ENCODE measurements around the gene TFF3.

The TFF3 gene

DNA sequence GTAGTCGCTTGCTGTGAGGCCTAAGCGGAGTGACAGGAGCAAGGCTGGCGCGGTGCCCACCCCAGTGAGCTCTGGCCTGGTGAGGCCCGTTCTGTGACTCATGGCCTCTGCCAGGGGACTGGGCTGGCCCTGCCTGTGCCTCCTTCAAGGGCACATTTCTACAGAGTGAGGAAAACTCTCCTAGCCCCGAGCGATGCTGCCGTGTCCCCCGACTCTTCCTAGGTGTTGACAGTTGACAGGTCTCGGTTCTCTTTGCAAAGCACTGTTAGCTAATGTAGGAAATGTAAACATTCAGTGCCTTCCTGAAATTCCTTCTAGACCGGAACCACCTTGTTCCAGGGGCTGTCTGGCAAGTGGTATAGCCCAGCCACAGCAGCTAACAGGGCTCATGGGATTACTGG lies 52.4 kb downstream of the TFF3 start:
- no peaks in the 10 kb centered on the region for H3K36me3 ChIP-seq (ENCODE audit: control insufficient read depth in 5 of 5, insufficient read depth in 5 of 5, low read length in 5 of 5)
- peak overlapping the region; percentile 81 for H3K27ac ChIP-seq (ENCODE audit: low read depth, low read length)
- H3K9ac ChIP-seq (ENCODE audit: low read length in 5 of 5) = peak overlapping the region in 1 of 5 donors; percentile 63
- no peaks in the 10 kb centered on the region for H3K9me3 ChIP-seq (ENCODE audit: control insufficient read depth in 5 of 5, low read length in 5 of 5)
- H3K4me3 ChIP-seq (ENCODE audit: low read depth in 1 of 5, low read length in 5 of 5) = peak overlapping the region in 1 of 5 donors; percentile 11
- peaks cover 0 to 13% (median 3%) of the 10 kb centered on the region in 5 donors for H3K27me3 ChIP-seq (ENCODE audit: control insufficient read depth in 5 of 5, insufficient read depth in 4 of 5, low read length in 5 of 5)
- H3K4me1 ChIP-seq (ENCODE audit: control insufficient read depth in 5 of 5, insufficient read depth in 5 of 5, low read length in 5 of 5) = peaks cover 8 to 63% (median 40%) of the 10 kb centered on the region in 5 donors

DNA sequence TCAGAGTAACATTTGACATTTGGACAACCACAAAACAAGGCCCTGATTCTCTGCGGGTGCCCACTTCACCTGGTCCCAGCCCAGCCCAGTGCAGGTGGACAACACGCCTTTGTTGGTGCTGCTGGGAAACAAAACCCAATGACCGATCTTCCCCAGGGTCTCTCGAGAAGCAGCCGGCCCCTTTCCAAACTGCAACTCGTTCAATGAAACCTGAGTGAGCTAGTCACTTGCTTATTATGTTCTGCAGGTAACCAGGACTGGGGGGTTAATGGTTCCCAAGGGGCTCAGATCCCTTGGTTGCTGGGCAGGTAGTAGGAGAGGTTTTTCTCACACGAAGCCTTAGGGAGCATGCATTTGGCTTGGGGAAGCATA lies 53.4 kb downstream of the TFF3 start:
- Histone ChIP-seq H3K9ac (ENCODE audit: low read length in 5 of 5) (no peak overlapping the region), H3K27ac (ENCODE audit: low read depth, low read length) (peak overlapping the region; percentile 81)

More for the DNA sequence above, 53.4 kb downstream of the TFF3 start:
- Histone ChIP-seq H3K4me3 (ENCODE audit: low read depth in 1 of 5, low read length in 5 of 5) (no peak overlapping the region), H3K4me1 (ENCODE audit: control insufficient read depth in 5 of 5, insufficient read depth in 5 of 5, low read length in 5 of 5) (peaks cover 8 to 67% (median 46%) of the 10 kb centered on the region in 5 donors), H3K9me3 (ENCODE audit: control insufficient read depth in 5 of 5, low read length in 5 of 5) (no peaks in the 10 kb centered on the region), H3K27me3 (ENCODE audit: control insufficient read depth in 5 of 5, insufficient read depth in 4 of 5, low read length in 5 of 5) (peaks cover 0 to 13% (median 3%) of the 10 kb centered on the region in 5 donors), H3K36me3 (ENCODE audit: control insufficient read depth in 5 of 5, insufficient read depth in 5 of 5, low read length in 5 of 5) (no peaks in the 10 kb centered on the region)

All from subcutaneous abdominal adipose tissue (tissue), 5 donors.